ENCODE measurements around the gene AQP11. TPM values are rescaled to one million over a fixed set of nuclear protein-coding genes. Genes with fewer than 3 reads are reported as not detected.
"Not testable (repeated sequence)": the region's sequence is repeated elsewhere in the genome, so short reads cannot be mapped to it uniquely, and the experiment has no call there.

The AQP11 gene
- total RNA-seq, 1 donor, result 2.9 TPM

- Histone ChIP-seq H3K9me3 (ENCODE audit: low read depth, low read length) (no peaks in the 10 kb centered on the region), H3K4me2 (ENCODE audit: insufficient read depth, low read length) (no peak overlapping the region), H3K27ac (ENCODE audit: low read depth, low read length) (no peak overlapping the region), H3K4me1 (ENCODE audit: insufficient read depth, low read length) (no peaks in the 10 kb centered on the region), H3K4me3 (ENCODE audit: insufficient read depth, low read length) (no peak overlapping the region), H3K36me3 (ENCODE audit: insufficient read depth, low read length) (no peaks in the 10 kb centered on the region), H2AFZ (ENCODE audit: low read length) (no peak overlapping the region), H3K79me2 (ENCODE audit: insufficient read depth, low read length) (no peaks in the 10 kb centered on the region), H3K27me3 (ENCODE audit: insufficient read depth, low read length) (no peaks in the 10 kb centered on the region), H4K20me1 (ENCODE audit: insufficient read depth, low read length) (no peaks in the 10 kb centered on the region)
- TF ChIP-seq CTCF (IDR thresholded peaks at IDR 0.05; ENCODE audit: extremely low read depth, low read depth, low read length), result no peak
- DNase-seq (ENCODE audit: insufficient read length, low spot score, missing footprints), result no peak
Observed at GRCh38 chr11:77568306-77568705, 21.4 kb upstream of the AQP11 start.

GRCh38 chr11:77568916-77569675 lies 20.7 kb upstream of the AQP11 start:
- Histone ChIP-seq H3K27me3 (ENCODE audit: insufficient read depth, low read length) (no peaks in the 10 kb centered on the region), H3K4me1 (ENCODE audit: insufficient read depth, low read length) (no peaks in the 10 kb centered on the region)

GRCh38 chr11:77569676-77570070 lies 20.1 kb upstream of the AQP11 start:
- Histone ChIP-seq H3K36me3 (ENCODE audit: insufficient read depth, low read length) (no peaks in the 10 kb centered on the region), H3K27ac (ENCODE audit: low read depth, low read length) (no peak overlapping the region), H4K20me1 (ENCODE audit: insufficient read depth, low read length) (no peaks in the 10 kb centered on the region), H2AFZ (ENCODE audit: low read length) (no peak overlapping the region), H3K4me3 (ENCODE audit: insufficient read depth, low read length) (no peak overlapping the region), H3K79me2 (ENCODE audit: insufficient read depth, low read length) (no peaks in the 10 kb centered on the region), H3K4me2 (ENCODE audit: insufficient read depth, low read length) (no peak overlapping the region), H3K9me3 (ENCODE audit: low read depth, low read length) (no peaks in the 10 kb centered on the region), H3K4me1 (ENCODE audit: insufficient read depth, low read length) (no peaks in the 10 kb centered on the region), H3K27me3 (ENCODE audit: insufficient read depth, low read length) (no peaks in the 10 kb centered on the region)
- no peak for TF ChIP-seq CTCF (IDR thresholded peaks at IDR 0.05; ENCODE audit: extremely low read depth, low read depth, low read length)
- no peak for DNase-seq (ENCODE audit: insufficient read length, low spot score, missing footprints)

More at GRCh38 chr11:77568916-77569675, 20.7 kb upstream of the AQP11 start:
- Histone ChIP-seq H3K4me3 (ENCODE audit: insufficient read depth, low read length) (no peak overlapping the region), H3K4me2 (ENCODE audit: insufficient read depth, low read length) (no peak overlapping the region), H3K79me2 (ENCODE audit: insufficient read depth, low read length) (no peaks in the 10 kb centered on the region), H4K20me1 (ENCODE audit: insufficient read depth, low read length) (no peaks in the 10 kb centered on the region), H3K36me3 (ENCODE audit: insufficient read depth, low read length) (no peaks in the 10 kb centered on the region), H3K9me3 (ENCODE audit: low read depth, low read length) (no peaks in the 10 kb centered on the region), H3K27ac (ENCODE audit: low read depth, low read length) (no peak overlapping the region), H2AFZ (ENCODE audit: low read length) (no peak overlapping the region)
- no peak for TF ChIP-seq CTCF (IDR thresholded peaks at IDR 0.05; ENCODE audit: extremely low read depth, low read depth, low read length)
- DNase-seq (ENCODE audit: insufficient read length, low spot score, missing footprints), result no peak

GRCh38 chr11:77570896-77571295 lies 18.9 kb upstream of the AQP11 start:
- H3K9me3 ChIP-seq (ENCODE audit: low read depth, low read length); H3K27me3 ChIP-seq (ENCODE audit: insufficient read depth, low read length); DNase-seq (ENCODE audit: insufficient read length, low spot score, missing footprints); H3K4me2 ChIP-seq (ENCODE audit: insufficient read depth, low read length); H2AFZ ChIP-seq (ENCODE audit: low read length); H3K79me2 ChIP-seq (ENCODE audit: insufficient read depth, low read length); H4K20me1 ChIP-seq (ENCODE audit: insufficient read depth, low read length); H3K27ac ChIP-seq (ENCODE audit: low read depth, low read length); H3K4me1 ChIP-seq (ENCODE audit: insufficient read depth, low read length); H3K36me3 ChIP-seq (ENCODE audit: insufficient read depth, low read length); H3K4me3 ChIP-seq (ENCODE audit: insufficient read depth, low read length): not testable (repeated sequence)

- not testable (repeated sequence) for H2AFZ ChIP-seq (ENCODE audit: low read length); H3K4me1 ChIP-seq (ENCODE audit: insufficient read depth, low read length); DNase-seq (ENCODE audit: insufficient read length, low spot score, missing footprints); H3K4me2 ChIP-seq (ENCODE audit: insufficient read depth, low read length); H3K79me2 ChIP-seq (ENCODE audit: insufficient read depth, low read length); H4K20me1 ChIP-seq (ENCODE audit: insufficient read depth, low read length); H3K27me3 ChIP-seq (ENCODE audit: insufficient read depth, low read length); H3K9me3 ChIP-seq (ENCODE audit: low read depth, low read length); H3K36me3 ChIP-seq (ENCODE audit: insufficient read depth, low read length); H3K4me3 ChIP-seq (ENCODE audit: insufficient read depth, low read length); H3K27ac ChIP-seq (ENCODE audit: low read depth, low read length)
Observed at GRCh38 chr11:77575428-77575827, 14.3 kb upstream of the AQP11 start.

Data from osteoblast (primary cell).